ENCODE results near the gene CD70. TPM values are rescaled to one million over a fixed set of nuclear protein-coding genes. Genes with fewer than 3 reads are reported as not detected.
"Not testable (repeated sequence)": the region's sequence is repeated elsewhere in the genome, so short reads cannot be mapped to it uniquely, and the experiment has no call there.

CD70 gene
- total RNA-seq, 1 donor from 2014 or later, result 21.4 TPM

GRCh38 chr19:6626764-6627163, 35.8 kb upstream of the CD70 start:
- DNase-seq (ENCODE audit: low read depth), result no peak
- H3K36me3 ChIP-seq (ENCODE audit: control insufficient read depth, insufficient read depth, low read length), result no peaks in the 10 kb centered on the region
- no peaks in the 10 kb centered on the region for H3K27me3 ChIP-seq (ENCODE audit: control insufficient read depth, insufficient read depth, low read length)
- no peak for TF ChIP-seq CTCF (IDR thresholded peaks at IDR 0.05; ENCODE audit: insufficient read depth, low read length, poor library complexity, severe bottlenecking)
- H3K4me3 ChIP-seq (ENCODE audit: low read depth, low read length), result no peak overlapping the region

GRCh38 chr19:6617374-6617773, 26.4 kb upstream of the CD70 start:
- no peak for DNase-seq (ENCODE audit: low read depth)
- Histone ChIP-seq H3K4me3 (ENCODE audit: low read depth, low read length) (no peak overlapping the region), H3K36me3 (ENCODE audit: control insufficient read depth, insufficient read depth, low read length) (no peaks in the 10 kb centered on the region), H3K27me3 (ENCODE audit: control insufficient read depth, insufficient read depth, low read length) (no peaks in the 10 kb centered on the region)
- no peak for TF ChIP-seq CTCF (IDR thresholded peaks at IDR 0.05; ENCODE audit: insufficient read depth, low read length, poor library complexity, severe bottlenecking)

- Histone ChIP-seq H3K4me3 (ENCODE audit: low read depth, low read length) (no peak overlapping the region), H3K36me3 (ENCODE audit: control insufficient read depth, insufficient read depth, low read length) (no peaks in the 10 kb centered on the region), H3K27me3 (ENCODE audit: control insufficient read depth, insufficient read depth, low read length) (no peaks in the 10 kb centered on the region)
- no peak for TF ChIP-seq CTCF (IDR thresholded peaks at IDR 0.05; ENCODE audit: insufficient read depth, low read length, poor library complexity, severe bottlenecking)
- no peak for DNase-seq (ENCODE audit: low read depth)
Measured at GRCh38 chr19:6616011-6616410, 25.1 kb upstream of the CD70 start.

- Histone ChIP-seq H3K4me3 (ENCODE audit: low read depth, low read length) (no peak overlapping the region), H3K27me3 (ENCODE audit: control insufficient read depth, insufficient read depth, low read length) (no peaks in the 10 kb centered on the region), H3K36me3 (ENCODE audit: control insufficient read depth, insufficient read depth, low read length) (no peaks in the 10 kb centered on the region)
- TF ChIP-seq CTCF (IDR thresholded peaks at IDR 0.05; ENCODE audit: insufficient read depth, low read length, poor library complexity, severe bottlenecking), result no peak
- no peak for DNase-seq (ENCODE audit: low read depth)
Measured at GRCh38 chr19:6613711-6614110, 22.8 kb upstream of the CD70 start.

GRCh38 chr19:6610934-6611852, 20.2 kb upstream of the CD70 start:
- peak; percentile 88 for DNase-seq (ENCODE audit: low read depth)
- Histone ChIP-seq H3K4me3 (ENCODE audit: low read depth, low read length) (no peak overlapping the region), H3K36me3 (ENCODE audit: control insufficient read depth, insufficient read depth, low read length) (no peaks in the 10 kb centered on the region), H3K27me3 (ENCODE audit: control insufficient read depth, insufficient read depth, low read length) (no peaks in the 10 kb centered on the region)
- TF ChIP-seq CTCF (IDR thresholded peaks at IDR 0.05; ENCODE audit: insufficient read depth, low read length, poor library complexity, severe bottlenecking), result no peak

- TF ChIP-seq CTCF (IDR thresholded peaks at IDR 0.05; ENCODE audit: insufficient read depth, low read length, poor library complexity, severe bottlenecking), result no peak
- H3K4me3 ChIP-seq (ENCODE audit: low read depth, low read length), result no peak overlapping the region
- no peak for DNase-seq (ENCODE audit: low read depth)
- no peaks in the 10 kb centered on the region for H3K36me3 ChIP-seq (ENCODE audit: control insufficient read depth, insufficient read depth, low read length)
- no peaks in the 10 kb centered on the region for H3K27me3 ChIP-seq (ENCODE audit: control insufficient read depth, insufficient read depth, low read length)
Measured at GRCh38 chr19:6608940-6609339, 18.0 kb upstream of the CD70 start.

GRCh38 chr19:6608146-6608545, 17.2 kb upstream of the CD70 start:
- H3K36me3 ChIP-seq (ENCODE audit: control insufficient read depth, insufficient read depth, low read length); H3K27me3 ChIP-seq (ENCODE audit: control insufficient read depth, insufficient read depth, low read length); DNase-seq (ENCODE audit: low read depth); H3K4me3 ChIP-seq (ENCODE audit: low read depth, low read length): not testable (repeated sequence)

GRCh38 chr19:6606276-6607070, 15.5 kb upstream of the CD70 start:
- not testable (repeated sequence) for H3K36me3 ChIP-seq (ENCODE audit: control insufficient read depth, insufficient read depth, low read length); H3K27me3 ChIP-seq (ENCODE audit: control insufficient read depth, insufficient read depth, low read length); H3K4me3 ChIP-seq (ENCODE audit: low read depth, low read length); DNase-seq (ENCODE audit: low read depth)

All from kidney epithelial cell (primary cell).